ENCODE measurements around the gene CPNE4.

CPNE4 gene

DNA sequence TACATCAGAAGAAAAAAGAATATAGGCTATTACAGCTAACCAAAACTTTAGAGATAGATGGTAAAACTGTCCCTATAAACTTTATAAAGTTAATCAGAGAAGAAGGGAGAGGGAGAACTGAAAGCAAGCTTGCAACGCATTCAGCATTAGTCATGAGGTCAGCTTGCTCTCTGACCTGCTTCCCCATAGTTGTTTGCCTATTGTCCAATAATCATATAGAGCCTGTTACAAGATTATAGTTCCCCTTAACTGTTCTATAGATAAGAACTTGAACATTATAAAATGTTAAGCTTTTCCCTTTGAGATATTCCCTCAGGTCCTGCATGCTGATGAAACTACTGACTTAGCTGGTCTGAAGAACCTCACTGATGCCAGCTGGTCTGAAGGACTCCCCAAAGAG, 74.5 kb downstream of the CPNE4 start:
- H3K27me3 Mint-ChIP-seq (ENCODE audit: low read depth, poor library complexity), result no peaks in the 10 kb centered on the region
- TF ChIP-seq, protein P1, sequence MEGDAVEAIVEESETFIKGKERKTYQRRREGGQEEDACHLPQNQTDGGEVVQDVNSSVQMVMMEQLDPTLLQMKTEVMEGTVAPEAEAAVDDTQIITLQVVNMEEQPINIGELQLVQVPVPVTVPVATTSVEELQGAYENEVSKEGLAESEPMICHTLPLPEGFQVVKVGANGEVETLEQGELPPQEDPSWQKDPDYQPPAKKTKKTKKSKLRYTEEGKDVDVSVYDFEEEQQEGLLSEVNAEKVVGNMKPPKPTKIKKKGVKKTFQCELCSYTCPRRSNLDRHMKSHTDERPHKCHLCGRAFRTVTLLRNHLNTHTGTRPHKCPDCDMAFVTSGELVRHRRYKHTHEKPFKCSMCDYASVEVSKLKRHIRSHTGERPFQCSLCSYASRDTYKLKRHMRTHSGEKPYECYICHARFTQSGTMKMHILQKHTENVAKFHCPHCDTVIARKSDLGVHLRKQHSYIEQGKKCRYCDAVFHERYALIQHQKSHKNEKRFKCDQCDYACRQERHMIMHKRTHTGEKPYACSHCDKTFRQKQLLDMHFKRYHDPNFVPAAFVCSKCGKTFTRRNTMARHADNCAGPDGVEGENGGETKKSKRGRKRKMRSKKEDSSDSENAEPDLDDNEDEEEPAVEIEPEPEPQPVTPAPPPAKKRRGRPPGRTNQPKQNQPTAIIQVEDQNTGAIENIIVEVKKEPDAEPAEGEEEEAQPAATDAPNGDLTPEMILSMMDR (IDR thresholded peaks at IDR 0.05), result no peak
- H3K4me3 Mint-ChIP-seq, result no peak overlapping the region
- peaks cover 15% of the 10 kb centered on the region for H3K9me3 Mint-ChIP-seq
- H3K27ac Mint-ChIP-seq, result no peak overlapping the region
- DNase-seq, result no peak
- H3K36me3 Mint-ChIP-seq (ENCODE audit: low read depth), result no peaks in the 10 kb centered on the region
- H3K4me1 Mint-ChIP-seq, result no peaks in the 10 kb centered on the region

DNA sequence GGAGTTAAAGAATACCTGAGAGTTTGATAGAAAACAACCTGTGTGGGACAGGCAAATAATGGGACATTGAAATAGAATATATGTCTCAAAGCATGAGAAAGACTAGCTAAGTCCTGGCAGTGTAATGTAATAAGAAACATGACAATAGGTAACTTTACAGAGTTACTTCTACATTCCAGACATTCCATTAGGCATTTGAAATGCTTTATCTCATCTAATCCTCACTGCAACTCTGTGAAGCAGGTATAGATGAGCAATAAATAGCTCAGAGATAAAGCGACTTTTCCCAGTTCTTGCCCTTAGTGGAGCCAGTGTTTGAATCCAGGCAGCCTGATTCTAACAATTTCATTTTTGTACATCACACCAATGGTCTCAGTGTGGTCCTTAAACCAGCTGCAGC, 76.8 kb downstream of the CPNE4 start:
- peaks cover 5% of the 10 kb centered on the region for H3K36me3 Mint-ChIP-seq (ENCODE audit: low read depth)
- peaks cover 13% of the 10 kb centered on the region for H3K9me3 Mint-ChIP-seq
- no peaks in the 10 kb centered on the region for H3K4me1 Mint-ChIP-seq
- TF ChIP-seq, protein P1 (IDR thresholded peaks at IDR 0.05), result no peak
- no peak overlapping the region for H3K4me3 Mint-ChIP-seq
- no peak overlapping the region for H3K27ac Mint-ChIP-seq
- no peak for DNase-seq
- no peaks in the 10 kb centered on the region for H3K27me3 Mint-ChIP-seq (ENCODE audit: low read depth, poor library complexity)

DNA sequence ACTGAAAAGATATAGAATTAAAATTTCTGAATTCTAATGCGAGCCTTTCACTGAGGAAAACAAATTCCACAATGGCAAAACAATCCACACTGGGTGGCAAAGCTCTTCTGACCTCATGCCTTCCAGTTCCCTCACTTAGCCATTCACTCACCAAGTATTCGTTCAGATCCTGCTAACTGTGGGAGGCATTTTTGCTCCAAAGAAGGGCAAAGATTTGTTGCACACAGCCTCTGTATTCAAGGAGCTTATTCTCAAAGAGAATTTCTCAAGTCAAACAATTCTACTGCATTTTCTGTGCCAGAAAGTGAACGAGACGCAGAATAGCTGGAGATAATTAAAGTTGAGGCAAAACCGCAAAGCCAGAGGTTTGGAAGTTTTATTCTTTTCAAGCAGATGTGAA, 77.3 kb downstream of the CPNE4 start:
- peaks cover 17% of the 10 kb centered on the region for H3K9me3 Mint-ChIP-seq
- no peaks in the 10 kb centered on the region for H3K4me1 Mint-ChIP-seq
- no peak overlapping the region for H3K27ac Mint-ChIP-seq
- TF ChIP-seq, protein P1 (IDR thresholded peaks at IDR 0.05), result no peak
- H3K27me3 Mint-ChIP-seq (ENCODE audit: low read depth, poor library complexity), result no peaks in the 10 kb centered on the region
- no peak for DNase-seq
- peaks cover 5% of the 10 kb centered on the region for H3K36me3 Mint-ChIP-seq (ENCODE audit: low read depth)
- H3K4me3 Mint-ChIP-seq, result no peak overlapping the region

DNA sequence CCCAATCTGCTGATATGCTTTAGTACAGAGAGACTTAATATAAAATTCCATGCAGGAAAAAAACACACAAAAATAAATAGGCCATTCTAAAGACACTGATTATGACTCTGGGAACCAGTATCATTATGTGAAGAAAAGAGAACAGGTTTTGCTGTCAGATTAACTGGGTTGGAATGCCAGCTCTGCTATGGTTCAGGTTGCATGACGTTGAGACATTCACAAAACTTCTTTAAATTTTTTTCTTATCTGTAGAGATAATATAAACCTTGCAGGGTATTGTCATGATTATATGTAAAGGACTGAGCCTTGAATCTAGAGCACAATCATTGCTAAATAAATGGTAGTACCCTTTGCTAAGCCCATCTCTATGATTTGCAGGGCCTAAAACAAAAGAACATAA, 86.0 kb downstream of the CPNE4 start:
- DNase-seq, result no peak
- Mint-ChIP-seq H3K27me3 (ENCODE audit: low read depth, poor library complexity) (no peaks in the 10 kb centered on the region), H3K9me3 (peaks cover 15% of the 10 kb centered on the region), H3K27ac (no peak overlapping the region), H3K4me3 (no peak overlapping the region), H3K4me1 (peaks cover 8% of the 10 kb centered on the region), H3K36me3 (ENCODE audit: low read depth) (no peaks in the 10 kb centered on the region)
- TF ChIP-seq, protein P1 (IDR thresholded peaks at IDR 0.05), result no peak

DNA sequence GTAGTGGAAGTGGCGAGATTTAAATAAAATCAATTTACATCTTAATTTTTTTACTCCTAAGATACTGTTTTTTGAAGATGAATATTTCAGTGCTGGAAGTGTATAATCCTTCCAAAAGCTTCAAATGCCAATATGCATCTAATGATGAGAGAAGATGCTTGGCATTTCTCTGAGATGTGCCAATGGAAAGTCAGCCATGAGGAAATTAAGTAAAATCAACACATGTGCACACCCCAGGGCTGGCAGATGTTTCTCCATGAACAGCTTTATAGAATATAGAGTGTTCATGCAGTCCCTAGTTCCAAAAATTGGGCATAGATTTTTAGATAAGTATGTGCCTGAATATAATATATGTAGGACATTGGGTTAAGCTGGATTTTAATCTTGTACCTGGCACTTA, 90.1 kb downstream of the CPNE4 start:
- no peak overlapping the region for H3K4me3 Mint-ChIP-seq
- peaks cover 18% of the 10 kb centered on the region for H3K4me1 Mint-ChIP-seq
- no peak for DNase-seq
- peaks cover 3% of the 10 kb centered on the region for H3K27me3 Mint-ChIP-seq (ENCODE audit: low read depth, poor library complexity)
- no peaks in the 10 kb centered on the region for H3K9me3 Mint-ChIP-seq
- TF ChIP-seq, protein P1 (IDR thresholded peaks at IDR 0.05), result no peak
- no peak overlapping the region for H3K27ac Mint-ChIP-seq
- H3K36me3 Mint-ChIP-seq (ENCODE audit: low read depth), result no peaks in the 10 kb centered on the region

DNA sequence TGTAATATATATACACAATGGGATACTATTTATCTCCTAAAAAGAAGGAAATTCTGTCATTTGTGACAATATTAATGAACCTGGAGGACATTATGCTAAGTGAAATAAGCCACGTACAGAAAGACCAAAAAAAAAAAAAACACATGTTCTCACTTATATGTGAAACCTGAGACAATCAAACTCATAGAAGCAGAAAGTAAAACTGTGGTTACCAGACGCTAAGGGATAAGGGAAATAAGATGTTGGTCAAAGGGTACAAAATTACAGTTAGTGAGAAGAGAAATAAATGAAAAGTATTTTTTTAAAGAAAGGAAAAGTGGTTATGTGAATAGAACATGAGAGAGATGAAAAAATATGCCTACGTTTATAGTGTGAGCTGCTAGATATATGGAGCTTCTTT, 101.1 kb downstream of the CPNE4 start:
- no peaks in the 10 kb centered on the region for H3K27me3 Mint-ChIP-seq (ENCODE audit: low read depth, poor library complexity)
- no peak for DNase-seq
- TF ChIP-seq, protein P1 (IDR thresholded peaks at IDR 0.05), result no peak
- H3K4me1 Mint-ChIP-seq, result peaks cover under 1% of the 10 kb centered on the region
- H3K27ac Mint-ChIP-seq, result no peak overlapping the region
- no peak overlapping the region for H3K4me3 Mint-ChIP-seq
- H3K36me3 Mint-ChIP-seq (ENCODE audit: low read depth), result no peaks in the 10 kb centered on the region
- H3K9me3 Mint-ChIP-seq, result peaks cover 7% of the 10 kb centered on the region
